H1 (cell line): ENCODE measurements around the gene UBE3A. TPM values are rescaled to one million over a fixed set of nuclear protein-coding genes. Genes with fewer than 3 reads are reported as not detected.

ENCODE experiments used
- NANOG ChIP-seq: IDR thresholded peaks from 2 replicates; pipeline ENCODE4 v1.6.1; 2011; ENCODE audit warnings: low read length, low read depth, mild to moderate bottlenecking, inconsistent platforms; ENCODE audit not compliant: insufficient read depth, poor library complexity, severe bottlenecking
- polyA plus RNA-seq, 7 experiments: library from polyadenylated mRNA; depleted of rRNA in 3 of 7; stranded (reverse) in 5 of 7; unstranded in 2 of 7; fragments of >200 nt in 5 of 7; fragments of 200-250 nt in 2 of 7; gene quantifications; 1 replicate in 5 of 7; 2 replicates in 1 of 7; 4 replicates in 1 of 7; pipeline versions ENCODE4 v1.2.1 to v1.2.3, GENCODE V29; 2011 to 2013; ENCODE audit warnings: missing spikeins in 2 of 7, mixed read lengths in 2 of 7
- total RNA-seq: library from RNA; stranded (reverse); fragmentation: NEBNext Ultra II Directional; extraction: Animal tissue kit (Norgen Biotek cat#: 25700); gene quantifications from 2 replicates; pipeline ENCODE4 v1.2.1, GENCODE V29; 2021

UBE3A gene
- total and polyA plus RNA-seq, 2 of the 8 experiments (the other 6 are each of a cell fraction or from before 2014, with no cell fraction given) = 13.8 to 110 TPM

- no peak for TF ChIP-seq NANOG
- TF ChIP-seq, all 59 proteins: peak for 0
These were observed 76.3 kb downstream of the UBE3A start (continued) for GRCh38 chr15:25362545-25362944.
